Chondrocyte (in vitro differentiated cells): ENCODE measurements around the gene P2RX6. TPM values are rescaled to one million over a fixed set of nuclear protein-coding genes. Genes with fewer than 3 reads are reported as not detected.

Experiments
- DNase-seq: peaks from one replicate; pipeline ENCODE4 v3.0.0; 2021; ENCODE audit warnings: mixed read lengths, low spot score
- H3K27ac Mint-ChIP-seq: one replicate; pipeline ENCODE4 v1.8.0; 2021; ENCODE audit warnings: mild to moderate bottlenecking, moderate library complexity, mixed read lengths; ENCODE audit not compliant: unreplicated experiment
- H3K27me3 Mint-ChIP-seq: 2 replicates; pipeline ENCODE4 v1.8.0; 2021; ENCODE audit warnings: low read depth, mixed read lengths
- H3K36me3 Mint-ChIP-seq: 2 replicates; pipeline ENCODE4 v1.8.0; 2021; ENCODE audit warnings: low read depth, mixed read lengths
- H3K4me1 Mint-ChIP-seq: 2 replicates; pipeline ENCODE4 v1.8.0; 2021; ENCODE audit warnings: low read depth, mild to moderate bottlenecking, mixed read lengths
- H3K4me3 Mint-ChIP-seq: one replicate; pipeline ENCODE4 v1.8.0; 2021; ENCODE audit warnings: mild to moderate bottlenecking, moderate library complexity, mixed read lengths; ENCODE audit not compliant: unreplicated experiment
- H3K9me3 Mint-ChIP-seq: 2 replicates; pipeline ENCODE4 v1.8.0; 2021; ENCODE audit warnings: low read depth, mixed read lengths
- total RNA-seq: library from RNA; stranded (reverse); gene quantifications from 3 replicates; pipeline ENCODE4 v1.2.1, GENCODE V29; 2021
- TF ChIP-seq, protein P1 (sequence below): fragments of 200-600 bp; sonication (generic); IDR thresholded peaks from 2 replicates; pipeline ENCODE4 v1.5.0; 2021; ENCODE audit warnings: antibody characterized with exemption, mild to moderate bottlenecking, moderate library complexity

The P2RX6 gene
- total RNA-seq, 1 donor from 2014 or later, result 2.1 TPM

DNA sequence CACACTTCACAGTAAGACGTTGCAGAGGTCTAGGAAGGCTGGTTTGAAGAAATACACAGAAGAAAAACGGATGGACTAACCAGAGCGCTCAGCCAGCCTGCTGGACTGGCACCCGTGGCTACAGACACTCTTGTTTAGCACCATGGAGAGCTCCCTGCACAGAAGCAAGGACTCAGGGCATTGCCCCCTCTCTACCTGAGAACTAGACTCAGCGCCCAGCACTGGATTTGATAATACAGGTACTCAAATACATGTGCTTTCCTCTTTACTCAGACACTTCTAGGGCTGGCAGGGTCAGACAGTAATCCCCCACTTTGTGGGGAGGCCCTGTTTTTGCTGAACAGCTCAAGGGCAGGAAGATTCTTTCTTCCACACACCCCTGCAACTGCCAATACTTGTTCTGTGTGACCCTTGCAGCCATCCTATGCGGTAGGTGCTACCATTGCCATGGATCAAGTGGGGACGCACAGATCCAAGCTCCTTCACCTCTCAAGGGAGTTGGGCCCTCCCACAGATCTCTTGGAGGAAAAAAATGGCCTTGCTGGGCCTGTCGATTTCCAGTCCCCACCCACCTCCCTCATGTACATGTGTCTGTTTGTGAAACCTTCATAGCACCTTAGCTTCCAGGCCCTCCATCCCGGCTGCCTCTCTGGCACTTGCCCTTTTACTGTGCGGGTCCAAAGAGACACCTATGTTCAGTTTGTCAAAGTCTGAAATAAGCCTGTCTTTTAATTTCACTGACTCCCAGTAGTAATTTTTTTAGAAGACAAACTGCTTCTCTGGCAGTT lies 5.1 kb upstream of the P2RX6 start:
- Mint-ChIP-seq H3K9me3 (no peaks in the 10 kb centered on the region), H3K36me3 (no peaks in the 10 kb centered on the region), H3K27ac (no peak overlapping the region), H3K4me1 (peaks cover 12% of the 10 kb centered on the region), H3K4me3 (no peak overlapping the region), H3K27me3 (no peaks in the 10 kb centered on the region)
- DNase-seq, result no peak
- TF ChIP-seq, protein P1, sequence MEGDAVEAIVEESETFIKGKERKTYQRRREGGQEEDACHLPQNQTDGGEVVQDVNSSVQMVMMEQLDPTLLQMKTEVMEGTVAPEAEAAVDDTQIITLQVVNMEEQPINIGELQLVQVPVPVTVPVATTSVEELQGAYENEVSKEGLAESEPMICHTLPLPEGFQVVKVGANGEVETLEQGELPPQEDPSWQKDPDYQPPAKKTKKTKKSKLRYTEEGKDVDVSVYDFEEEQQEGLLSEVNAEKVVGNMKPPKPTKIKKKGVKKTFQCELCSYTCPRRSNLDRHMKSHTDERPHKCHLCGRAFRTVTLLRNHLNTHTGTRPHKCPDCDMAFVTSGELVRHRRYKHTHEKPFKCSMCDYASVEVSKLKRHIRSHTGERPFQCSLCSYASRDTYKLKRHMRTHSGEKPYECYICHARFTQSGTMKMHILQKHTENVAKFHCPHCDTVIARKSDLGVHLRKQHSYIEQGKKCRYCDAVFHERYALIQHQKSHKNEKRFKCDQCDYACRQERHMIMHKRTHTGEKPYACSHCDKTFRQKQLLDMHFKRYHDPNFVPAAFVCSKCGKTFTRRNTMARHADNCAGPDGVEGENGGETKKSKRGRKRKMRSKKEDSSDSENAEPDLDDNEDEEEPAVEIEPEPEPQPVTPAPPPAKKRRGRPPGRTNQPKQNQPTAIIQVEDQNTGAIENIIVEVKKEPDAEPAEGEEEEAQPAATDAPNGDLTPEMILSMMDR, result no peak

DNA sequence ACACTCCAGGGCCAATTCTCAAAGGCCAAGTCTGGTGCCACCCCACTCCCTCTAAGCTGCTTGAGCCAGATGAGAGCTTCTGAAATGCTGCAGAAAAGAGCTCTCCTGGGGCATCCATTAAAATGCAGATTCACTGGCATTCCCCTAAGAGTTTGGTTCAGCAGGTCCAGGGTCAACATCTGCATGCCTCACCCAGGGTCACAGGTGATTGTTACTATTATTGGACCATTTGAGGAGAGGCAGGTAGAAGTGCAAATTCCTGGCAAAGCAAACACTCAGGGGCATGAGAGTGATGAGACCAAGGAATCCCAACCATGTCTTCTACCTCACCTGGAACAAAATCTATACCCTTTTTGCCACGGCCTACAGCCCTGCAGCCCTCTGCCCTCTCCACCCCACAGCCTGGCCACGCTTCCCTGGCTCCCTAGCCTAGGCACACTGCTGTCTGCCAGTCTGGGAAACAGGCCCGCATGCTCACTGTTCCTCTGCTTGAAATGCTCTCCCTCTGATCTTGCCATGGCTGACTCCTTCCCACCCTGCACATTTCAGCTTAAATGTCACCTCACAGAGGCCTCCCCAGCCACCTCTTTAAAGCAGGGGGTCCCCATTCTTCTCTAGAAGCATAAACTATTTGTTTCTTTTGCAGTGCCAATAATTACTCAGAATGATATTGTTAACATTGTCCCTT lies 4.4 kb upstream of the P2RX6 start:
- TF ChIP-seq, protein P1, result no peak
- H3K36me3 Mint-ChIP-seq, result no peaks in the 10 kb centered on the region
- H3K27me3 Mint-ChIP-seq, result no peaks in the 10 kb centered on the region
- DNase-seq, result no peak
- no peak overlapping the region for H3K4me3 Mint-ChIP-seq
- no peak overlapping the region for H3K27ac Mint-ChIP-seq
- H3K9me3 Mint-ChIP-seq, result no peaks in the 10 kb centered on the region
- peaks cover 20% of the 10 kb centered on the region for H3K4me1 Mint-ChIP-seq

DNA sequence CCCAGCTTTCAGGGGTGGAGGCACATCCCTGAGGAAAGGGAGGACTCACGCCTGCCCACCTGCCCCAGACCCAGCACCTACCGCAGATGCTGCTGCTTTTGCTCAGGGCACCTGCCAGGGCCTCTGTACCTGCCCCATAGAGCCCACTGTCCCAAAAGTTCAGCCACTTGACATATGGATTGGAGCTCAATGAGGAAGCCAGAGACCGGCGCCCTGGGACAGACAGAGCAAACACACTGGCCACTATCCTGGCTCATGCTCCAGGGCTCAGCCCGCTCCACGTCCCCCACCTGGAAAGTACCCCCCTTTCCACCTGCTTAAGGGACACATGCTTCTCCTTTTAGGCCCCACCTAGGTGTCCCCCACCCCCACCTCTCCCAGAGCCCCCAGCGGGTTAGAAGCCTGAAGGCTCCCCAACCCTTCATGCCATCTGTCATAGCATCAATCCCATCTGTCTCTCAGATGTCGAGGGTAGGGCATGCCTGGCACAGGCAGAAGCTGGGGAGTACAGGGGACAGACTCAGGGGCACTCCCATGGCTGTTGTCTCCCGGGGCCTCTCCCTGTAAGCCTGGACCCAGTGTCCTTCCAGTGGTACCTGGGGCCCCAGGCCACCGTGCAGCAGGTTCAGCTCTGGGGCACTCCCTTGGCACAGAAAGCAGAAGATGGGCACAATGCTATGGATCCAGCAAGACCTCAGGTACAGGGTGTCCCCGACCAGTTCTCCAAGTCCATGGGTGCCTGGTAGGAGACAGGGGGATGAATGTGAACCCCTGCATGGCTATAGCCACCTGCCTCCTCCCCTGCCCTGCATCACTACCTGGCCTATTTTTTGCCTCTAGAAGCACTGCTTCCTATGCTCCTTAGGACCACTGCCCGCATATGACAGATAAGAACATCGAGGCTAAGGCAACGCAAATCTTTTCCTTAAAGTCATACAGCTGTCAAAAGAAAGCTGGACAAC lies 2.2 kb upstream of the P2RX6 start:
- TF ChIP-seq, protein P1, result no peak
- DNase-seq, result no peak
- Mint-ChIP-seq H3K27me3 (no peaks in the 10 kb centered on the region), H3K27ac (no peak overlapping the region), H3K36me3 (peaks cover 2% of the 10 kb centered on the region), H3K4me3 (no peak overlapping the region), H3K4me1 (peaks cover 29% of the 10 kb centered on the region), H3K9me3 (no peaks in the 10 kb centered on the region)

DNA sequence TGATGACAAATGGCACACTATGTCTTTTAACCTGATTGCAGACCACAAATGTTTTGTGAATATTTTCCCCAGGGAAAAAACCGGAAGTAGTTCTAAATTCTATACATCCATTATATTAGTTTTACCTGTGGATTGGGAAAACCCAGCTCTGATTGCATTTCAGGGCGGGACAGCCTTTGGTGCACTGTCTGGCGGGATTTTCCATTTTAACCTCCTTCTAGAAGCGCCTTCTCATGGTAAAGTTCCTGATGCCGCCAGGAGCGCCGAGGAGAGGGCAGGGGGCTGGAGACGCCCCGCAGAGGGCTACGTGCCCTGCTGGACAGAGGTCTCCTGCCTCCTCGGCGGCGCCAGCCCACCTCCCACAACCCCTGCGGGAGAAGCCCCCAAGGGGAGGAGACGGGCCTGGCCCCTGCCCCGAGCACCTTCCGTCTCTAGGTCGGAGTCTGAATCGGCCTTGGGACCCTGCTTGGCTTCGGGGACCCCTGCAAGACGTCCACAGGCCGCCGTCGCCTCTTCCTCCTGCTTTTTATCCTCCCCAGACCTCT lies 1.2 kb upstream of the P2RX6 start:
- Mint-ChIP-seq H3K4me3 (peak overlapping the region; percentile 78), H3K4me1 (peaks cover 29% of the 10 kb centered on the region), H3K36me3 (peaks cover 2% of the 10 kb centered on the region), H3K27ac (peak overlapping the region; percentile 81), H3K27me3 (no peaks in the 10 kb centered on the region), H3K9me3 (no peaks in the 10 kb centered on the region)
- peak; percentile 86 for DNase-seq
- TF ChIP-seq, protein P1, result no peak
